Measurements from ENCODE around the gene PIPOX.

Gene PIPOX

GRCh38 chr17:29048440-29049368 lies 5.8 kb downstream of the PIPOX start:
- DNase-seq (ENCODE audit: low spot score), result peak; percentile 50

- no peak for DNase-seq (ENCODE audit: low spot score)
Observed at GRCh38 chr17:29049541-29050145, 6.7 kb downstream of the PIPOX start.

- DNase-seq (ENCODE audit: low spot score), result no peak
Observed at GRCh38 chr17:29050176-29050575, 7.2 kb downstream of the PIPOX start.

- DNase-seq (ENCODE audit: low spot score), result no peak
Observed at GRCh38 chr17:29051194-29051593, 8.3 kb downstream of the PIPOX start.

- no peak for DNase-seq (ENCODE audit: low spot score)
Observed at GRCh38 chr17:29051731-29052130, 8.8 kb downstream of the PIPOX start.

GRCh38 chr17:29054835-29055234 lies 11.9 kb downstream of the PIPOX start:
- no peak for DNase-seq (ENCODE audit: low spot score)

GRCh38 chr17:29057361-29057760 lies 14.4 kb downstream of the PIPOX start:
- DNase-seq (ENCODE audit: low spot score), result no peak

GRCh38 chr17:29058391-29058790 lies 15.4 kb downstream of the PIPOX start:
- DNase-seq (ENCODE audit: low spot score), result no peak

GRCh38 chr17:29059281-29059680 lies 16.3 kb downstream of the PIPOX start:
- DNase-seq (ENCODE audit: low spot score), result no peak

GRCh38 chr17:29060475-29060874 lies 17.5 kb downstream of the PIPOX start:
- no peak for DNase-seq (ENCODE audit: low spot score)

GRCh38 chr17:29061036-29061435 lies 18.1 kb downstream of the PIPOX start:
- DNase-seq (ENCODE audit: low spot score), result no peak

- no peak for DNase-seq (ENCODE audit: low spot score)
Observed at GRCh38 chr17:29062215-29062614, 19.3 kb downstream of the PIPOX start.

- no peak for DNase-seq (ENCODE audit: low spot score)
Observed at GRCh38 chr17:29063992-29064391, 21.1 kb downstream of the PIPOX start.

- DNase-seq (ENCODE audit: low spot score), result no peak
Observed at GRCh38 chr17:29066047-29066446, 23.1 kb downstream of the PIPOX start.

GRCh38 chr17:29066606-29067005 lies 23.7 kb downstream of the PIPOX start:
- DNase-seq (ENCODE audit: low spot score), result no peak

- no peak for DNase-seq (ENCODE audit: low spot score)
Observed at GRCh38 chr17:29068818-29069217, 25.9 kb downstream of the PIPOX start.

GRCh38 chr17:29069526-29070041 lies 26.6 kb downstream of the PIPOX start:
- no peak for DNase-seq (ENCODE audit: low spot score)

- no peak for DNase-seq (ENCODE audit: low spot score)
Observed at GRCh38 chr17:29070308-29070707, 27.4 kb downstream of the PIPOX start.

- no peak for DNase-seq (ENCODE audit: low spot score)
Observed at GRCh38 chr17:29070781-29071180, 27.8 kb downstream of the PIPOX start.

GRCh38 chr17:29071303-29071702 lies 28.4 kb downstream of the PIPOX start:
- no peak for DNase-seq (ENCODE audit: low spot score)

GRCh38 chr17:29073045-29073444 lies 30.1 kb downstream of the PIPOX start:
- DNase-seq (ENCODE audit: low spot score), result no peak

- DNase-seq (ENCODE audit: low spot score), result no peak
Observed at GRCh38 chr17:29073520-29073919, 30.6 kb downstream of the PIPOX start.

- no peak for DNase-seq (ENCODE audit: low spot score)
Observed at GRCh38 chr17:29074488-29074887, 31.5 kb downstream of the PIPOX start.
